ENCODE measurements around the gene PAQR4.

The PAQR4 gene

DNA sequence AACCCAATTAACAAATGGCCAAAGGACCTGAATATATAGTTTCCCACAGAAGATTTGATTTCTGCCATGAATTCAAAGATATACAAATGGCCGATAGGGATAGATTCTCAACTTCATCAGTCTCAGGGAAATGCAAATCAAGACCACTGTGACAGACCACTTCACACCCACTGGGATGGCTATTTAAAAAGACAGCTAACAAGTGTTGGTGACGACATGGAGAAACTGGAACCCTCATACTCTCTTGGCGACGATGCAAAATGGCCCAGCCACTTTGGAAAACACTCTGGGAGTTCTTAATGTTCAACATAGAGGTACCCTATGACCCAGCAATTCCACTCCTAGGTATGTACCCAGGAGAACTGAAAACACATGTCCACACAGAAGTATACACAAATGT is 22.5 kb upstream of the PAQR4 start:
- DNase-seq = no peak

DNA sequence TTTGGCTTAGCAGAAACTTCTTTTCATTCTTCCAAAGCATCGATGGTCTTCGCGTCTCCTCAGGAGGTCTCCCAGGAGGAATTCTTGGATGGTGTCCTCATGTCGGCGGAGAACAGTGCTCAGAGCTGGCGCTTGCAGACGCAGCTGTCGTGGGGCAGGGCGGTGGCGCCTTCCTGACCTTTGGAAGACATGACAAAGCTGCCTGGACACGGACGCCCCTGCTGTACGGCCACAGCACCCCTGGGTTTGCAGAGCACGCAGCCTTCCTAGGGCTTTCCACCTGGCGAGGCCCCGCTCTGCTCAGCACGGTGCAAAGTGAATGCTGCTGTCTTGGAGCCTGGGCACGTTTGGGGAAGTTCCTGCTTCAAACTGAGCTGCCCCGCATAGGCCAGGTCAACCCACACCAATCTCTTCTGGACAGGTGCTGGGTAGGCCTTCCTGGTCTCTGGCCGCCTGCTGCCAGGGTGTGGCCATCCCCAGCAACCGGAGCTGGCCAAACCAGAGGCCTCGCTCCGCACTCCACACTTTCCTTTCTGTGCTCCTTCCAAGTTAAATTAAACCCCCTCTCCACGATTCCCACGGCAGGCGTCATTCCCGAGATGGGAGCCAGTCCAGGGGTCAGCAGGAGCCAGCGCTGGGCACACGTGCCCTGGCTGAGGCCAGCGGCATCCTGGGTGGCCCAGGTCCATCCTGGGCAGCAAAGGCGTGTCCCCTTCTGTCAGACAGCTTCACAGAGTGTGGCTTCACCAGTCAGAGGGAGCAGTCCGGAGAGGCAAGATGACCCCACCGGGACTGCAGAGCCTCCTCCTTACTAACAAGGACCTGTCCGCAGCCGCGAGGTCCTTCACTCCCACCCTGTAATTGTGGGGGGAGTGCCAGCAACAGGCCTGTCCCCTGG is 20.1 kb upstream of the PAQR4 start:
- no peak for DNase-seq

DNA sequence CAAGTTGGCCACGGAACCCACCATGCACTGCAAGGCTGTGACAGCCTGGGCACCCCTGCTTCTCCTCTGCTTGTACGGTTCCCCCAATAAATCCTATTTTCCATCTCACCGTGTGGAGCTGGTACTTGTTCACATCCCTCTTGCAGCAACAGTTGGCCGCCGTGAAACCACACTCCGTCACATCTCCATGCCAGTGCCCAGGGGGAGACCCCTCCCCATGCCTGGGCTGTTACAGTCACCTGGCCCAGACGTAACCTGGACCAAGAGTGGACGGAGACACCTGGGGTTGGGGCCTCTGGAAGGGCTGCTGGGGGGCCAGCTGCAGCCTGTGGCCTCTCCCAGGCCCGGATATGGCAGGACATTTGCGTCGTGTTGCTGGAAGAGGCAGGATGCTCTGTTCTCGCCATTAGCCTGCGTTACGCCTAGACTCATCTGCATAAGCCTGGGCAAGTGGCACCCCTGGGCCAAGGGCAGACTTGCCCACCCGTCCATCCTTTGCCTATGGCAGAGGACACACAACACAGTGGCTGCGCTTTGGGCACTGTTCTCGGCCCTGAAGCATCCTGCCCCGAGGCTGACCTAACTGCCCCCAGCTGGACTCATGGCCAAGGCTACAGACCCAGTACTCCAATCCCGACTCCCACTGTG is 19.3 kb upstream of the PAQR4 start:
- DNase-seq = no peak

DNA sequence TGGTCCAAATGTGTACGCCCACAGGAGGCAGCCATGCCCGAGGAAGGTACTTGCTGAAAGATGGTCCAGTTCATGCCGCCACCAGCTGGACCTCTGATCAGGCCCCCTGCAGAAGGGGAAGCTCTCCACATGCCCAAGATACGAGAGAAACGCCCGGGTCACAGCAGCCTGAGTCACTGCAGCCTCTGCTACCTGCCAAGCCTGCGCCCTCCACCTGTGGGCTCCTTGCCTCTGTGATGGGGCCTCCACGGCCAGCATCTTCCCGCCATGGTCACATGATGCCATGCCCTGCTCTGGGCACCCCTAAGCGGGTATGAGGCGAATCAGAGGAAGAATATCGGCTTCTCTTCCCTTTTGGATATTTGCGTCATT is 18.8 kb upstream of the PAQR4 start:
- DNase-seq = no peak

DNA sequence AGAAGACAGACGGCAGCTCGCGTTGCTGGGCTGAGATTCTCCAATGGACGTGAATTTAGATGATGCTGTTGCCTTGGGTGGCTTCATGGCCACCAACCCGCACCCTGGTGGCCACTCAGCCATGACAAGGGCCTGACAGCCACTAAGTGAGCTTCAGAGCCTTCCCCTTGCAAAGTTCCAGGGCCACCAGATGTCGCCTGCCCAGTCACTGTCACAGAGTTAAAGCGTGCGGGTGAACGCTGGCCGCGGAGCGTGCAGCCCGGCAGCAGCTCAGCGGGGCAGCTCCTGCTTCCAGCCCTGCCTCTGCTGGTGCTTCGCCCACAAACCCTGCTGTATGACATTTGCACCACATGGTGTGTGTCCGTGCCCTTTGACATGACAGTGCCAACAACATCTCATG is 18.4 kb upstream of the PAQR4 start:
- DNase-seq = no peak

DNA sequence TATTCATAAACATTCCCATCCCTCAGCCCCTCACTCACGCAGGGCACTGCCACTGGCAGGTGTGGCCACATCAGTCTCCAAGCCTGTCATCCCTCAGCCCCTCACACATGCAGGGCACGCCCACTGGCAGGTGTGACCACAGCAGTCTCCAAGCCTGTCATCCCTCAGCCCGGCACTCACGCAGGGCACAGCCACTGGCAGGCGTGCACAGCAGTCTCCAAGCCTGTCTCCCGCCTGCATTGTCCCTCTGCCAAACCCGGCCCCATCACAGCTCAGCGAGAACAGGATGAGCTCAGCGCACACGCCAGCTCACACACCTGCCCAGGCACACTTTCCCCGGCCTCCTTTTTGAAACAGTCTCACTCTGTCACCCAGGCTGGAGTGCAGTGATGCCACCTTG is 16.5 kb upstream of the PAQR4 start:
- no peak for DNase-seq

DNA sequence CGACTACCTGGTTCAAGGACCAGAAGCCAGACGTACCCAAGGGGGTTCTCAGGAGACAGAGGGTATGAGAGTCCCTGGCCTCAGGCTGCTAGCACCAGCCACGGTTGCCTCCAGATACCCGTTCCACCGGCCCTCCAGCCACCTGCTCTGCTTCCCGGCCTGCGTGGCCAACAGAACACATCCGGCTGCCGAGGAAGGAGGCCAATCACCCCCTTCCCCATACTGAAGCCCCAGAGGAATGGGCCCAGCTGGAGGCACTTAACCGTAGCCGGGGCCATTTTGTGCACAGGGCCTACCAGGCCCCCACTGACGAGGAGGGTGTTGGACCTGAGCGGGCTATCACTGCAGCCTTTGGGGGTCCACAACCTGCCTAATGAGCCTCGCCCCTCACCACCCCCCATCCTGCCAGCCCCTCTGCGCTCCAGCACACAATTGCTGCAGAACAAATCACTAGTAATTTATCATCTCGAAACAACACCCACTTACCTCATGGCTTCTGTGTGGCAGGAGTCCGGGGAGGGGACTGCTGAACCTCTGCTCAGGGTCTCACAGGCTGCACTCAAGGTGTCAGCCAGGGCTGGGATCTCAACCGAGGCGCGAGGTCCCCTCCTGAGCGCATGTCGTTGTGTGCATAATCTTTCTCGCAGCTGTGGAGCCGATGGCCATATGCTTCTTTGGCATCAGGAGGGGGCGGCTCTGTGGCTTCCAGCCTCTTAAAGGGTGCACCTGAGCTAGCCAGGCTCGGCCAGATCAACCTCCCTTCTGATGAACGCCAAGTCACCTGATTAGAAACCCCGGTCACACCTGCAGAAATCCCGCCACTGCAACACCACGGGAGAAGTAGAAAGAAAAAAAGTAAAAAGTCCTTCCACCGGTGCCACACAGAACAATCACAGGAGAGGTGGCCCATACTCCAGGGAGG is 15.2 kb upstream of the PAQR4 start:
- no peak for DNase-seq

DNA sequence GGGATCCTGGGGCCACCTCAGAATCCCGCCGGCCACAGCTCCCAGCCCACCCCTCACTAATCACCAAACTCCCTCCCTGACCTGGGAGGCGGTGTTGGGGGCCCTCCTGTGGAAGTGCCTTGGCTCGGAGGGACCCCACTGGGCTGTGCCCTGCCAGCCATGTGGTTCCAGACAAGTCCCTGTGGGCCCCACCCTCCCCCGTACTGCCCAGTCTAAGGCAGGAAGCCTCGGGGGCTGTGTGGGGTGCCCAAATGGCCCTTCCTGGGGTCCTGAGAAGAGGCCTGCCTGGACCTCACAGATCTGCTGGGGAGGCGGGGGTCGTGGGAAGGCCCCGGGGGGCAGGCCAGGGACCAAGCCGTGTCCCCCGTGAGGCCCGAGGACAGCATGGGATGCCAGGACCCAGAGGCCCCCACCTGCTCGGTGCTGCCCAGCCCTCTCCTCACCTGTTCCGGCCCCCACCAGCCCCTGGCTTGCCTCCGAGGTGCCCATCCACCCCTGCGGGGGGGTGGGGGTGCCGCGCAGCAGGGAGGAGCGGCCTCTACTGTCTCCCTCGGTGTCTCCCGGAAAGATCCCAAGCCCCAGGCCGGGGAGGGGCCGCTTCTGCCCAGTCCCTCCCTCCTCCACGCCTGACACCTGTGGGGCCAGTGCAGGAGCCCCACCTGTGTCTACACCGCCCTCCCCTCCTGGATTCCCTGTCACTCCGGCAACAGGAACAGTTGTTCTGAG is 14.3 kb upstream of the PAQR4 start:
- DNase-seq = no peak

DNA sequence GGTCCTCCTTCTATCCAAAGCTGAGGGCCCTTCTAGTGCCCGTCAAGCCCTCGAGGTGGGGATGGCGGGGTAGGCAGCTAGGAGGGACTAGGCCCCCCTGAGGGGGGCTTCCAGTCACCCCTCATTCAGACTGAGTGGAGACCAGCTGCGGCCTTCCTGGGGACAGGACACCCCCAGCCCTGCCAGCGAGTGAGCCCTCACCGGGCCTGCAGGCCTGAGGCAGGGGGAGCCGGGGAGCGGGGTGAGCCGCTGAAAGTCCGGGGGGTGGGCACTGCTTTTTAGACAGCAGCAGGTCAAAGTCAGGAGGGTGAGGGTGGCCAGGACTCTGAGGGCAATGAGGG is 13.7 kb upstream of the PAQR4 start:
- DNase-seq = no peak

DNA sequence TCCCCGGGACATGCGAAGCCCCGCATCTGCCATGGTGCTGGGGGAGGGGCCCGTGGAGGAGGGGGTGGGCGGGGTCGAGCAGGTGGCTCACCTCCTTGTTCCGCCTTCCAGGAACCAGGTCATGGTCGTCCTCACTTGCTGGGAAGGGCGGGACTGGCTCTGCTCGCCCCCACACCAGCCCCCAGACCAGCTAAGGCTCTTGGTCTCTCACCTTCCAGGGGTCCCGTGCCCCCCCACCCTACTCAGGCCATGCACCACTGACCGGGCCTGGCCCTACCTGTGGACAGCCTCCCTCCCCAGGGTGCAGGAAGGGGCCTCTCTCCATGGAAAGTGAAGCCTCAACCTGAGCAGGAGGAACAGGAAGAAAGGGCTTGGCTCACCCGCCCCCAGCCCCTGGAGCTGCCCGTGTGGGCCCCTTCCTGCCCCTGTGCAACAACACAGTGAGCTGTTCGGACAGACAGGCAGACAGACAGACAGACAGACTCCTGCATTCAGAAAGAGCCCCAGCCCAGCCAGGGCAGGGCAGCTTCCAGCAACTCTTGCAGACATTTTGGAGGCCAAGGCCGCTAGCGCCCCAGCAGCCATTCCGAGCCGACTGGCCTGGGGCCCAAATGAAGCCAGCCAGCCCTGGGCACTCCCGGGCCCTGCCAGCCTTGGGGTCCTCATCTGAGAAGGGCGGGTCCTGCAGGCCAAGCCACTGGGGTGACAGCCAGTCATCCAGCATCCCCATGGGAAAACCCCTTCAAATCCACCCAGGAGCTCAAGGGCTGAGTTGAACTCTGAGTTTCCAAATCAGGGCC is 13.2 kb upstream of the PAQR4 start:
- no peak for DNase-seq

DNA sequence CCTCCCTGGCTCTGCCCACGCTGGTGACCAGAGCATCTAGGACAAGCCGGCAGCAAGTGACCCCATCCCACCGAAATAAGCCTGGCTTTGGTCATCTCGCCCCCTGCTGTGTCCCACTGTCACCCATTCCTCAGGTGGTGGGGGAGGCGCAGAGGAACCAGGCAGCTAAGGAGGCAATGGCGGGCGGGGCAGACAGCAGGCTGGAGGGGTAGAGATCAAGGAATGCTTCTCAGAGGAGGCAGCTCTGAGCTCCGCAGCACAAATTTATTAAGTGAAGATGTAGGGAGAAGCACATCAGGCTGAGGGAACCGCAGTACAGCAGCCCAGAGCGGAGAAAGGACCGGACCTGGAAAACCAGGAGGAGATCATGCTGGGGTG is 12.6 kb upstream of the PAQR4 start:
- DNase-seq = no peak

DNA sequence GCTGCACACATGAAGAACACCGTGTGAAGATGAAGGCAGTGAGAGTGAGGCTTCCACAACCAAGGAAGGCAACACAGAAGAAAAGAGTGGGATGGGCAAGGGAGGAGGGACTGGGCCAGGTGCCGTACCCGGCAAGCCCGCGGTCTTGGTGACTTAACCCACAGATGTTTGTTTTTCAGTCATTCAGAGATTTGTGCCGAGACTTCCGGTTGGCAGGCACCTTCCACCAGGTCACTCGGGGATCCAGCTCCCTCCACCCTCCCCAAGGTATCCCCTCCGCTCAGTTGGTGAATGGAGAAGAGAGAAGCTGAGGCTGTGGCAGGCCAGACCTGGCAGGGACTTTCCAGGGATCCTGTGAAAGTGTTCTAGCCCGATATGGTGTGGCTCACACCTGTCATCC is 9.9 kb upstream of the PAQR4 start:
- no peak for DNase-seq

DNA sequence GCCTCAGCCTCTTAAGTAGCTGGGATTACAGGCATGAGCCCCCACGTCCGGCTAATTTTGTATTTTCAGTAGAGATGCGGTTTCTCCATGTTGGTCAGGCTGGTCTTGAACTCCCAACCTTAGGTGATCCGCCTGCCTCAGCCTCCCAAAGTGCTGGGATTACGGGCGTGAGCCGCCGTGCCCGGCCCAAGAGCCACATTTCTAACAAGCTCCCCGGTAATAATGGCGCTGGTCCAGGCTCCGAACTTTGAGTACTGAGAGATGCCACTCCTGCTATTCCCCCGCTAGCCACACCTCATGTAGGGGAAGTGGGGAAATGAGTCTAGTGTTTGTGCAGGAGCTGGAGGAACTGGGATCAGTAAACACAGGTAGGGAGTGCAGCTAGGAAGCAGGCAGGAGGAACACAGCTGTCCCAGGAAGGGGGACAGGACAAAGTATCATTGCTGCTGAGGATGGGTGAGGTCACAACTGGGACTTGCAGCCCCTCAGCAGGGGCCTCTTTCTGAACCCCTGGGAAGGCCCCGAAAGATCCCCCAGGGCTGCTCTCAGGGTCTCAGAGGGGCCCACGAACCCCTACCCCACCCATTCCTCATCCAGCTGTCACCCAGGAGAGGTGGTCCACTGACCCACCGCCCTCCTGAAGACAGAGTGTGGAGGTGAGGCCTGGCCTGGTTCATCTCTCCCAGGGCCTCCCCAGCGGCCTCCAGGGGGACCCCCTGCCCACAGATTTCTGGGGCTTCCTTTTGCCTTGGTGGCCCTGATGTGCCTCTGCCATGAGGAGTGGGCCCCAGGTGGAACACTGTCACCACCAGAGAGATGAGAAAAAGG is 8.8 kb upstream of the PAQR4 start:
- no peak for DNase-seq

DNA sequence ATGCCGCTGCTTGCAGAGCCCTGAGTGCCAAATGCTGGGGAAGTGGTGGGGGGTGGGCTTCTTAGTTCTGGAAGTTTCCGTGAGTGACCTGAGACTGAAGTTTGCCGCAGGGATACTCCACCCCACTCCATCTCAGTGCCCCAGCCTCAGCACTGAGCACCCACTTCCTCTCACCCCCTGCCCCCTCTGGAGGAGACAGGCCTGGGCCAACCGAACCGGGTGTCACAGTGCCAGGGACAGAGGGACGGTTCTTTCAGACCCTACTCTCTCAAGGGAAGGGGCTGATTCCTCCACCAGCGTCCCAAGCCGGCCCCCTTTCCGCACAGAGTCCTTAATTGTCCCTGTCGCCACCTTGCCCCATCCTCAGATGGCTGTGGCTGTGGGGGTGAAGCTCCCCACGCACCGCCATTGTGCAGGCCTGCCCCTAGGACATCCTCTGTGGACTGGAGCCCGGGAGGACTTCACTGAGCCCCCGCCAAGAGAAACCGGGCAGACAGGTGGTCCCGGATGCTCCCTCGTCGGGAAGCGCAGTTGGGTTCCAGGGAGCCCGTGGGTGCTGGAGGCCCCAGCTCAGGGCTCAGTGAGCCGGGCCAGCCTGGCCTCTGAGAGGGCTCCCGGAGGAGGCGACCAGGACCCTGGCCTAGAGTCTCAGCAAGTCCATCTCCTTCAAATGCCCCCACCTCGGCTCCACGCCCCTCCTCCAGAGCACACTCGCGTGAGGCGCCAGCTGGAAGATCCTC is 6.6 kb upstream of the PAQR4 start:
- no peak for DNase-seq

DNA sequence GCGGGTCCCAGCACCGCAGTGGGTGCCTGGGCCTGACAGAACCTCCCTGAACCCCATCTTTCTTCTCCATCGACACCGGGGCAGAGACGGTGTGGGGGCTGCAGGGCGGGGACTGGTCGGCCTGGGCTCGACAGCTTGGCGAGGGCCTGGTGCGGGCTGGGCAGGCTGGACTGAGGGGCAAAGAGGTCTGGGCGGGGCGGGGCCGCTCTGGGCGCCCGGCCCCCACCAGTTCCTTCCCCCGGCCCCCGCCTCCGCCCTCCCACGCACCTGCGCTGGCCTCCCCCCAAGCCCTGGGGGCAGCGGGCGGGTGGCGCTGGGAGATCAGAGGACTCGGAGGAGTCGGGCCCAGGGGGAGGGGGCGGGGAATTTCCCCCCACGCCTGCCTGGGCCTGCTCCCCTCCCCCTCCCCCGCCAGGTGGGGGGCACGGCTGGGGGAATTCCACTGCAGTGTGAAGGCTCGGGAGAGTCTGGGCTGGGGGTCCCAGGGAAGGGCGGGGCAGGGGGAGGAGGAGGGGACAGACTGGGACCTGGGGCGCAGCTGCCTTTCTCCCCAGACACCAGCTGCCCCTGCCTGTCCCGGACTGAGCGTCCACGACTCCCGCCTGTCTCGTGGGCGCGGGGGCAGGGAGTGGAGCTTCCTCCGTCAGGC is 6.0 kb upstream of the PAQR4 start:
- no peak for DNase-seq

DNA sequence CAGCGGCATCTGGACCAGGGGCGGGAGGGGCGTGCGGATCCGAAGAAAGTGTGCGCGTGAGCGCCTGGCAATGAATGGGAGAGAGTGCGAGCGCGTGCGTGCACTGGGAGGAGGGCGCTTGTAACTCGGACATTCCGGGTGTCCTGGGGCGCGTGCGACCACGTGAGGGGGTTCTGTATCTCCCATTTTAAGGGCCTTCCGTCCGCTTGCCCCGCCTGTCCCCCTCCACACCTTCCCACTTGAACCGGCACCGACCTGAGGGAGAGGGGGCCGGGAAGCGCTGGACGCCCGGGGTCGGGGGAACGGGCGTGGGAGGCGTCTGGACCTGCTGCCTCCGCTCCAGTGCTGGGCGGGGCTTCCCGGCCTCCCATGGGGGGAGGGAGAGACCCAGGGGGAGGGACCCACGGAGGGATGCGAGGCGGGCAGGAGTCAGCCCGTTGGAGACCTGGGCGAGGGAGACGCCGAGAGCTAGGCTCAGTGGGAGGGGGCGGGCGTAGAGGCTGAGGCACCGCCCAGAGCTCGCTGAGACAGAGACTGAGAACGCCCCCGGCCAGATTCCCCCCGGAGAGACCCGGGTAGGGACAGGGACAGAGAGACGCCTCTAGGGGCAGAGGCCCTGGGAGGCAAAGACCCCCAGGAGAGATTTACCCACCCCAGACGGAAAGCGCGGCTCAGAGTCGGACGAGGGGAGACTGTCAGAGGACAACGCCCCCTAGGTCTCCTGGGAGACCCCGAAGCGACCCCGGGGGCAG is 5.2 kb upstream of the PAQR4 start, which contains the start of gene KREMEN2:
KREMEN2 (plus strand) TSS at position 553 of the 752 bp plus-strand sequence. CDS start 246 bp downstream, outside the sequence.
- DNase-seq = no peak

DNA sequence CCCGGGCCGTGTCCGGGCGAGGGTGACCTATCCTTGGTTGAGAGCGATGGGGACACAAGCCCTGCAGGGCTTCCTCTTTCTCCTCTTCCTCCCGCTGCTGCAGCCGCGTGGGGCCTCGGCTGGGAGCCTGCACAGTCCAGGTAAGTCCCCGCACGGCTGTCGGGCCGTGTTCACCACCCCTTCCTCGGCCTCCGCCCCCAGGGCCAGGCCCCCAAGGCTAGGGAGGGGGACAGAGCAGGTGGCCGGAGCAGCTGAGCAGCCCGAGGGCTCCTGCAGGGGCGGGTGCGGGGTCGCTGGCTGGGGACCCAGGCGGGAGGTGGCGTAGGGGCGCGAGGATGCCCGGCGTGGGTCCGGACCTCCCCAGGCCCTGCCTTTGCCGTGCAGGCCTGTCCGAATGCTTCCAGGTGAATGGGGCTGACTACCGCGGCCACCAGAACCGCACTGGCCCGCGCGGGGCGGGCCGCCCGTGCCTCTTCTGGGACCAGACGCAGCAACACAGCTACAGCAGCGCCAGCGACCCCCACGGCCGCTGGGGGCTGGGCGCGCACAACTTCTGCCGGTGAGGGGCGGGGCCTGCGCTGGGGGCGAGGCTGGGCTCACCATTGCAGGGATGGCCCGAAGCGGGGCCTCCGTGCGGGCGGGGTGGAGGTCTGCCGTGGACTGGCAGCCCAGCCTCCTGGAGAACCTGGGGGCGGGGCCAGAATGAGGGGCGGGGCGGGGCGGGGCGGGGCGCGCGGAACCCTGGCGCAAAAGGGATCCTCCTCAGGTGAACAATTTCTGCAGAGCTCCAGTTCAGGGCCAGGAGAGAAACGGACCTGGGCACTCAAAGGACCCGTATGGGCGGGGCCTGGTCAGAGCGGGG is 4.4 kb upstream of the PAQR4 start:
- no peak for DNase-seq

All from NCI-H1417 treated with DMSO at 0.1 percent for 48 hours (cell line).